Activated CD4-positive, alpha-beta memory T cell treated with anti-CD3 and anti-CD28 coated beads for 36 hours (primary cell): ENCODE measurements around the gene RACK1. TPM values are rescaled to one million over a fixed set of nuclear protein-coding genes. Genes with fewer than 3 reads are reported as not detected.
A peak's percentile ranks its signal among the peaks of the same experiment; 100 is the strongest.

Source experiments
- CTCF ChIA-PET: fragments of 350-600 bp; sonication (Branson Sonifier 250); formaldehyde crosslinking; loops from one replicate; lab custom pipeline; 2021; ENCODE audit warnings: antibody characterized with exemption, inconsistent platforms; lab: Charles Lee
- POLR2A ChIA-PET: fragments of 350-600 bp; sonication (Branson Sonifier 250); formaldehyde crosslinking; loops from one replicate; lab custom pipeline; 2021; ENCODE audit warnings: antibody characterized with exemption; lab: Charles Lee
- DNase-seq: peaks from one replicate; pipeline ENCODE4 v3.0.0-alpha.2; 2020
- H3K27ac Mint-ChIP-seq: one replicate; pipeline ENCODE4 v1.8.0; 2021; ENCODE audit warnings: mixed read lengths
- H3K27me3 Mint-ChIP-seq: one replicate; pipeline ENCODE4 v1.8.0; 2021; ENCODE audit warnings: mixed read lengths
- H3K36me3 Mint-ChIP-seq: one replicate; pipeline ENCODE4 v1.8.0; 2021; ENCODE audit warnings: mixed read lengths
- H3K4me1 Mint-ChIP-seq: one replicate; pipeline ENCODE4 v1.8.0; 2021; ENCODE audit warnings: low read depth, mixed read lengths
- H3K4me3 Mint-ChIP-seq: one replicate; pipeline ENCODE4 v1.8.0; 2021; ENCODE audit warnings: mild to moderate bottlenecking, mixed read lengths
- H3K9me3 Mint-ChIP-seq: one replicate; pipeline ENCODE4 v1.8.0; 2021; ENCODE audit warnings: mixed read lengths
- intact Hi-C: fragments of 100-400 bp; cut with micrococcal nuclease; formaldehyde crosslinking; loops from one replicate; pipeline ENCODE4 v1.15.1; 2023
- total RNA-seq, 2 experiments: library from RNA; stranded (reverse); gene quantifications; one replicate each; pipeline ENCODE4 v1.2.3, GENCODE V29; 2021

Gene RACK1
- total RNA-seq, 2 experiments from 2014 or later = 2,635 to 2,697 TPM

DNA sequence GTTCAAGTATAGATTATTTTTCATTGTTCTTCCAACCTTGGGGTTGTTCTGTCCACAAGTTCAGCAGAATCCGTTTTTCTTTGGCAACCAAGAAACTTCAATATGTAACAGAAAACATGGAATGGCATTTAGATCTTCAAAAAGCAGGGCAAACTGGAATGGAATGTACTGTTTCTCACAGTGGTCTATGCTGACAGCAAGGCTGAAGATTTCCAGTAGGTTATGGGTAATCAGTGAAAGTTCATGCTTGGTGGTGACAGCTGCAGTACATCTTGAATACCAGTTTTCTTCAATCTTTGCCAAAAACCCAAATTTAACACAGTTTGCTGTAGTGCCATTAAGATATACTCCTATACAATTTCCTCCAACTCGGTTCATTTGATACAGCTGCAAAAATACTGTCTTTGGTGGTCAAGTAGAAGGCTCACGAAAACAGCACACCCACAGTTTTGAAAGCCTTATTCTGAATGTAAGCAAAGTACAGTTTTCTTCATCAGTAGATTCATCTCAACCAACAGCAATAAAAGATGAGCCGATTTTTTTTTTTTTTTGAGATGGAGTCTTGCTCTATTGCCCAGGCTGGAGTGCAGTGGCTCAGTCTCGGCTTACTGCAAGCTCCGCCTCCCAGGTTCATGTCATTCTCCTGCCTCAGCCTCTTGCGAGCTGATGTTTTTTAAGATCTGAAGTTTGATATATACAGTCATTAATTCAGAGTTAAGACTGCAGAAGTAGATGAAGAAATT lies 12.3 kb upstream of the RACK1 start:
- Mint-ChIP-seq H3K4me3 (no peak overlapping the region), H3K27me3 (no peaks in the 10 kb centered on the region), H3K4me1 (peaks cover 60% of the 10 kb centered on the region), H3K27ac (peak overlapping the region; percentile 61), H3K36me3 (peaks cover 33% of the 10 kb centered on the region), H3K9me3 (no peaks in the 10 kb centered on the region)
- intact Hi-C loops = no loop called here
- ChIA-PET POLR2A (interaction anchor here (1.1 to 2.2 kb wide), 3 partner anchors 10 to 14 kb away, joined by 3 to 6 read pairs (median 3); no protein-coding TSS in a partner anchor), CTCF (no interaction called here)
- no peak for DNase-seq

DNA sequence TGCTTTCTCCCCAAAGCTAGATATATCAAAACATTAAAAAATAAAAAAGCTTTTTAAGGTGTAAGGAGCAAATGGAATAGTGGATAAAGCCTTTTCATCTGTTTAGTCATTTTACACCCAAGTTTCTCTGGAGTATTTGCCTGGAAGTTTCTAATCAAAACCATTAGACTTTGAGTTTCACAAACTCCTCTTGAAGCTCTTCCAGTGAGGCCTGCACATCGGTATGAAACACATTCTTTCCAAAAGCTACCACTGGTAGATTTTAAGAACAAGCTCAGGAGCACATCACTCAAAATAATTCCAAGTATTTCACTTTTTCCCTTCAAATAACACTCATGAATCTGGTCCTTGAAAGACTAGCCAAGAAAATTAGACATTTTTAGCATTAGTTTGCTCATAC lies 11.6 kb upstream of the RACK1 start:
- DNase-seq = no peak
- no peaks in the 10 kb centered on the region for H3K9me3 Mint-ChIP-seq
- H3K36me3 Mint-ChIP-seq = peaks cover 30% of the 10 kb centered on the region
- ChIA-PET POLR2A (interaction anchor here (0.6 to 1.4 kb wide), 3 partner anchors 9 to 536 kb away, joined by 3 to 5 read pairs (median 3); no protein-coding TSS in a partner anchor), CTCF (no interaction called here)
- no peaks in the 10 kb centered on the region for H3K27me3 Mint-ChIP-seq
- peaks cover 66% of the 10 kb centered on the region for H3K4me1 Mint-ChIP-seq
- H3K4me3 Mint-ChIP-seq = no peak overlapping the region
- H3K27ac Mint-ChIP-seq = peak overlapping the region; percentile 51
- intact Hi-C loops = no loop called here

DNA sequence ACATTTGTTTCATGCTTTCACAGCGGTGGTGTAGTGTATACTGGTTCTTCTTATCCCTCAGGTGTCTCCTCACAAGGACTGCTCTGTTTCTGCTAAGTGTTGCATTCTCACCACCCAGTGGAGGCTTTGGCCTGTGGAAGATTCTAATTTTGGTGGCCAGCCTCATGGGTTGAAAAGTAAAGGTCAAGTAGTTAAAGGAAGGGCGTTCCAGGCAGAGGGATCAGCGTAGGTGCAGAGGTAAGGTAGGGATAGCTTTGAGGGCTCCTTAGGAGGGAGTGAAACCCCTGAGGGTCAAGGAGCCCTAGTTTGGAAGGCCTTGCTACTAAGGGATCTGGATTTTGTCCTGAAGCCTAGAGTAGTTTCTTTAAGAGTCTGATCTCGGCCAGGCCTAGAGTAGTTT lies 4.6 kb upstream of the RACK1 start:
- ChIA-PET POLR2A (interaction anchor here (3.2 kb wide), 1 partner anchor 12 kb away, joined by 31 read pairs; the partner anchor contains the start of gene TRIM52), CTCF (no interaction called here)
- peak overlapping the region; percentile 96 for H3K4me3 Mint-ChIP-seq
- H3K27ac Mint-ChIP-seq = peak overlapping the region; percentile 99
- peaks cover 55% of the 10 kb centered on the region for H3K4me1 Mint-ChIP-seq
- peaks cover 27% of the 10 kb centered on the region for H3K36me3 Mint-ChIP-seq
- H3K27me3 Mint-ChIP-seq = no peaks in the 10 kb centered on the region
- DNase-seq = no peak
- intact Hi-C loops = loop anchor here (10.0 kb wide), 1 partner anchor 753 kb away; the partner anchor contains the start of gene CNOT6
- H3K9me3 Mint-ChIP-seq = no peaks in the 10 kb centered on the region

DNA sequence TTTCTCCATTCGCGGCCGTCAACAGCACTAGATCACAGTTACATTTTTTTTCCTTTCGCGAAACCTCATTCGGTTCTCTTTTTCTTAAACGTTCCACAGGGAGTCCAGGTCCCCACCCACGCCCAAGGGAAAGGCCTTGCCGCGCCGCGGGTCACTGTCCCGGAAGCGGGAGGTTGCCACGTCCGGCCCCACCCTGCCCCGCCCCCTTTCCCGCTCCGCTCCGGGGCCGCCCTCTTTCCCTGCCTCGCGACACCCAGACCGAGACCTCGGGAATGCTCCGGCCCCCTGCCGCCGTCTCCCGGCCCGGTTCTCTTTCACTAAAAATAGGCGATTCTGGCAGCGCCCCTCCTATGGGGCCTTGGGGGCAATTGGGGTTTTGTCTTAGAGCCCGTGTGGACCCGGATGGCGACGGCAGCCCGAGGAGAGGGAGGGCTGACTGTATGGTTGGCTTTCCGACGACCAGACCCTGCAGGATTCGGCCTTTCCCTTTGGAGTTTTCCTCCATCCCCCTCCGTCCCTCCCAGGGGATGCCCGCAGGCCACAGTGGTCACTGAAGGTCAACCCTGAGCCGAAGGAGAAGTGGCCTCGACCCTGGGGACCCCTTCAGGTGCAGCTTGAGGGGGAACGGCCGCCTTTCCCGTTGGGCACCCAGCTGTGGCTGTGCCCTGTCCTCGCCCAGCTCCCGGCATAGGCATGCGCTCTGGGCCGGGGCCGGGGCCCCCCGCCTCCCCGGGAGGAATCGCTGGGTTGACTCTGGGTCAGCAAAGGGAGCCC lies 2.8 kb upstream of the RACK1 start:
- Mint-ChIP-seq H3K27ac (peak overlapping the region; percentile 99), H3K36me3 (peaks cover 40% of the 10 kb centered on the region), H3K4me3 (peak overlapping the region; percentile 96), H3K9me3 (no peaks in the 10 kb centered on the region), H3K4me1 (peaks cover 59% of the 10 kb centered on the region), H3K27me3 (no peaks in the 10 kb centered on the region)
- DNase-seq = peak; percentile 92
- CTCF ChIA-PET = interaction anchor here (0.8 to 1.5 kb wide), 4 partner anchors 12 to 42 kb away, joined by 3 to 4 read pairs (median 3); partner anchors contain the start of gene TRIM7
- intact Hi-C loops = loop anchor here (1.0 to 10.0 kb wide), 2 partner anchors 15 to 752 kb away; partner anchors contain the start of genes CNOT6 and TRIM52
- POLR2A ChIA-PET = interaction anchor here (0.9 to 12.0 kb wide), 7 partner anchors 9 to 62 kb away, joined by 3 to 100 read pairs (median 8); partner anchors contain the start of genes TRIM41 and TRIM52

DNA sequence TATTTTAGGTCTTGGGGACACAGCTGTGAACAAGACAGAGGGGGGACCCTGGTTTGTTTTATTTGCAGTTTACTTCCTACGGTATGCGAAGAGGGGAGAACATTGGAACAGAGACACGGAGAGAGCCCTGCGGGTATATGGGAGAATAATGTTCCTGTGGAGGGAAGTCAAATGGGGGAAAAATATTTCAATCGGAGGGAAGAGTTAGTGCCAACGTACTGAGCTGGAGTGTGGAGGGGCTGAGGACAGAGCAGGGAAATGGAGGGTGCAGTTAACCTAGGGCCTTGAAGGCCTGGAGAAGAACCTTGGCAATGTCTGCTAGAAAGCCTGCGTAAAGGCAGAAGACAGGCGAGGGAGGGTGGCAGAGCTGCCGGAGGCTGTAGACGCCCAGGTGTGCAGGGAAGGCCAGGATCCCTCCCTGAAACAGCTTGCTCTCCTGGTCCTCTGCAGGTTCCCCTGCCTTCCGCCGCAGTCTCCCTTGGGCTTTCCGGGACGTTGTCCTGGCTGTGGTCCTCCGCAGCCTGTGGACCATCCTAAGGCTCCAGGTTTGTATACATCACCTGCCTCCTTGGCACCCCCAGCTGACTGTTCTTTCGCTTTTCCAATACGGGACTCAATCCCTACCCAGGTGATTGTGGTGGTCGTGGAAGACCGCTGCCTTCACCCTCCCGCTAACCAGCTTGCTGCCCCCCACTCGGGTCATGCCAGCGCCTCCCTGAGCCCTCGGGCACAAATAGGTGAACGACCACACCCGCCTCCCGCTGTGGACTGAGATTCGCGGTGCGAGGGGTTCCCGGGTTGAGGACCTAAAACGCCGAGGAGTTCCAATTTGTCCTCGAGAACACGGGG lies 1.9 kb upstream of the RACK1 start:
- Mint-ChIP-seq H3K9me3 (no peaks in the 10 kb centered on the region), H3K36me3 (peaks cover 47% of the 10 kb centered on the region), H3K4me1 (peaks cover 57% of the 10 kb centered on the region), H3K27me3 (no peaks in the 10 kb centered on the region), H3K4me3 (peak overlapping the region; percentile 96), H3K27ac (peak overlapping the region; percentile 99)
- intact Hi-C loops = loop anchor here (1.0 to 10.0 kb wide), 2 partner anchors 16 to 751 kb away; partner anchors contain the start of genes CNOT6 and TRIM52
- no peak for DNase-seq
- CTCF ChIA-PET = interaction anchor here (1.2 to 1.5 kb wide), 3 partner anchors 12 to 41 kb away, joined by 3 to 4 read pairs (median 3); partner anchors contain the start of gene TRIM7
- POLR2A ChIA-PET = interaction anchor here (0.9 to 12.0 kb wide), 8 partner anchors 10 to 61 kb away, joined by 3 to 100 read pairs (median 11); partner anchors contain the start of genes TRIM41 and TRIM52

DNA sequence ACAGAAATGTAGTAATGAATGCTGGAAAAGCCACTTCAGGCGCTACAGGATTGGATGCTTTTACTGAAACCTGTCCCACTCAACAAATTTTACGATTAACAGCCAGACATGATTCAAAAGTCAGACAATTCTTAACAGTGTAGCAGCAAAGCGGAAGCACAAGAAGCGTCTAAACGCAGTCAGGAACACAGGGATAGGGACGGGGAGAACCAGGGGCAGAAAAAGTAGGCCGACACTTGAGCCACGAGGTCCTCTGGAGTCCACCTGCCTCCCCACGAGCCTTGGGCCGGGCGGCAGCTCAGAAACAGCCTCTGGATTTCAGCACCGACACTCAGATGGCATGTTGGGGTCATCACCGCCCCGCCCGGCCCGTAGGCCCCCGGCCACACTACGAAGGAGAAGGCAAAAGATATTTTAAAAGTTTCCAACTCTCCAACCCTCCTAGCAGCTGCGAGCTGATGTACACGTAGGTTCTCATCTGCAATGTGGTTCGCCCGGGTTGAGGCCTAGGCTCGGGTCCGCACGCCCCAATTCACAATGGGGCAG lies 615 bp downstream of the RACK1 start:
- intact Hi-C loops = loop anchor here (5.0 to 10.0 kb wide), 3 partner anchors 36 to 748 kb away; partner anchors contain the start of genes CNOT6, MGAT1 and TRIM7
- H3K4me1 Mint-ChIP-seq = peaks cover 49% of the 10 kb centered on the region
- H3K27ac Mint-ChIP-seq = peak overlapping the region; percentile 98
- no peaks in the 10 kb centered on the region for H3K9me3 Mint-ChIP-seq
- peaks cover 66% of the 10 kb centered on the region for H3K36me3 Mint-ChIP-seq
- H3K4me3 Mint-ChIP-seq = peak overlapping the region; percentile 98
- ChIA-PET POLR2A (interaction anchor here (0.6 to 12.0 kb wide), 7 partner anchors 12 to 1622 kb away, joined by 3 to 100 read pairs (median 5); partner anchors contain the start of genes TRIM41, TRIM52 and TRIM7), CTCF (no interaction called here)
- no peak for DNase-seq
- H3K27me3 Mint-ChIP-seq = no peaks in the 10 kb centered on the region

DNA sequence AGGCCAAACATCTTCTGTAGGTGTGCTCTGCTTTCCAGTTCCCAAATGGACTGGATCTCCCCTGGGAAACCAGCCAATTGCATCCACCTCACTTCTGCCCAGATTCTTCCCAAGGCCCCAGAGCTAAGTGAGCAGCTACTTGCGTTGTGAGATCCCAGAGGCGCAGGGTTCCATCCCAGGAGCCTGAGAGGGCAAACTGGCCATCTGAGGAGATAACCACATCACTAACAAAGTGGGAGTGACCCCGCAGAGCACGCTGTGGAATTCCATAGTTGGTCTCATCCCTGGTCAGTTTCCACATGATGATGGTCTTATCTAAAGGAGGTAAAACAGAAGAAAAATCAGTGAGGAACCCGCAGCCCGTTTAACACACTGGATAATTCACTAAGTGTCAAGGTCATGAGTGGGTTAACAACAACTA lies 1.7 kb downstream of the RACK1 start:
- ChIA-PET CTCF (interaction anchor here (1.4 to 2.7 kb wide), 3 partner anchors 18 to 50 kb away, joined by 3 to 10 read pairs (median 4); partner anchors contain the start of gene TRIM41), POLR2A (interaction anchor here (0.8 to 12.0 kb wide), 8 partner anchors 9 to 52 kb away, joined by 3 to 100 read pairs (median 6); partner anchors contain the start of genes TRIM41 and TRIM52)
- Mint-ChIP-seq H3K9me3 (no peaks in the 10 kb centered on the region), H3K27ac (peak overlapping the region; percentile 98), H3K4me1 (peaks cover 52% of the 10 kb centered on the region), H3K36me3 (peaks cover 71% of the 10 kb centered on the region), H3K27me3 (no peaks in the 10 kb centered on the region), H3K4me3 (peak overlapping the region; percentile 98)
- intact Hi-C loops = loop anchor here (5.0 to 10.0 kb wide), 3 partner anchors 35 to 747 kb away; partner anchors contain the start of genes CNOT6, MGAT1 and TRIM7
- no peak for DNase-seq

DNA sequence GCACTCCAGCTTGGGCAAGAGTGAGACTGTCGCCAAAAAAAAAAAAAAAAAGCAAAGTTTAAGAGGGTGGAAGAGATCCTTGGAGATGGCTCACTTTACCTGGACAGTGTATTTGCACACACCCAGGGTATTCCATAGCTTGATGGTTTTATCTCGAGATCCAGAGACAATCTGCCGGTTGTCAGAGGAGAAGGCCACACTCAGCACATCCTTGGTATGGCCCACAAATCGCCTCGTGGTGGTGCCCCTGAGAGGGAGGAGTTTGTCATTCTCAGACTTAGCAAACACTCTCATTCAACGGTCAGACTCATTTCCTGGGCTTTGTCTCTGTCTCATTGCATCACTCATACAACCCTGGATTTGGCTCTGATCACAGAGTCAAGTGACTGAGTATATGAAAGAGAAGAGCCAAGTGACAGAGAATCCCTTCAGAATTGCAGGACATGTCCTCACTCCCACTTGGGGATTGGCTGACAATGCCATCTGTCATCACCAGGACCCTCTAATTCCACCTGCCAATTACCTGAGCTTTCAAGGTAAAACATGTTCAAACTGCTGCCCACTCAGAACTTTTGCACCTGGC lies 2.2 kb downstream of the RACK1 start:
- H3K36me3 Mint-ChIP-seq = peaks cover 77% of the 10 kb centered on the region
- ChIA-PET POLR2A (interaction anchor here (0.8 to 12.0 kb wide), 10 partner anchors 9 to 52 kb away, joined by 3 to 100 read pairs (median 6); partner anchors contain the start of genes TRIM41 and TRIM52), CTCF (interaction anchor here (1.4 to 2.7 kb wide), 3 partner anchors 19 to 50 kb away, joined by 3 to 10 read pairs (median 4); partner anchors contain the start of gene TRIM41)
- peak; percentile 84 for DNase-seq
- intact Hi-C loops = loop anchor here (5.0 to 10.0 kb wide), 3 partner anchors 34 to 747 kb away; partner anchors contain the start of genes CNOT6, MGAT1 and TRIM7
- no peaks in the 10 kb centered on the region for H3K27me3 Mint-ChIP-seq
- H3K9me3 Mint-ChIP-seq = no peaks in the 10 kb centered on the region
- H3K4me1 Mint-ChIP-seq = peaks cover 54% of the 10 kb centered on the region
- peak overlapping the region; percentile 98 for H3K27ac Mint-ChIP-seq
- peak overlapping the region; percentile 98 for H3K4me3 Mint-ChIP-seq

DNA sequence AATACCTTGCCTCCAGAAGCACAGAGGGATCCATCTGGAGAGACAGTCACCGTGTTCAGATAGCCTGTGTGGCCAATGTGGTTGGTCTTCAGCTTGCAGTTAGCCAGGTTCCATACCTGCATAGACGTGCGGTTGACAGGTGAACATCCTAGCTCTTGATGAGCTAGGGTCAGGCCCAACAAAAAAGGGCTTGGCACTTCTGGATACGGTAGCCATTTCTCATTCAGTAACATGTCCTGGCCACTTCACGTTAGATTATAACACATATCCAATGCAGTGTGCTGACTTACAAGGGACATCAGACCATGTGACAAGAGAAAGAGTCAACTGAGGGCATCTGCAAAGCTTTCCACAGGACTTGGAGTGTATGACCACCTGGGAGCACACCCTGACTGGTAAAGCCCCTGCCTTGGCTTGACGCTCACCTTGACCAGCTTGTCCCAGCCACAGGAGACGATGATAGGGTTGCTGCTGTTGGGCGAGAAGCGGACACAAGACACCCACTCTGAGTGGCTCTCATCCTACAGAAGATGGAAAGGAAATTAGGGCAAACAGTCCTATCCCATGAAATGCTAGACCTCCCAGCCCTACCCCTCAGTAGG lies 4.5 kb downstream of the RACK1 start:
- Mint-ChIP-seq H3K27me3 (no peaks in the 10 kb centered on the region), H3K27ac (peak overlapping the region; percentile 66), H3K36me3 (peaks cover 87% of the 10 kb centered on the region), H3K4me1 (peaks cover 40% of the 10 kb centered on the region), H3K9me3 (no peaks in the 10 kb centered on the region), H3K4me3 (peak overlapping the region; percentile 31)
- DNase-seq = no peak
- intact Hi-C loops = no loop called here
- POLR2A ChIA-PET = interaction anchor here (6.0 to 12.0 kb wide), 2 partner anchors 14 to 22 kb away, joined by 60 to 100 read pairs; partner anchors contain the start of genes TRIM41 and TRIM52
- CTCF ChIA-PET = no interaction called here
